OCI-LY1 (cell line): Measurements from ENCODE around the gene PPP2R2B.

Source experiments
- CTCF ChIP-seq: fragments of 200-600 bp; sonication (generic), shearing (Covaris generic); IDR thresholded peaks from 2 replicates; pipeline ENCODE4 v1.5.1; 2017; ENCODE audit warnings: mild to moderate bottlenecking, antibody characterized with exemption, low read length, moderate library complexity, mixed read lengths
- EZH2 ChIP-seq: fragments of 200-600 bp; sonication (generic), shearing (Covaris generic); IDR thresholded peaks from 2 replicates; pipeline ENCODE4 v1.8.0; 2017; ENCODE audit warnings: borderline replicate concordance, mixed run types, mild to moderate bottlenecking, antibody characterized with exemption, low read length, moderate library complexity, mixed read lengths

DNA sequence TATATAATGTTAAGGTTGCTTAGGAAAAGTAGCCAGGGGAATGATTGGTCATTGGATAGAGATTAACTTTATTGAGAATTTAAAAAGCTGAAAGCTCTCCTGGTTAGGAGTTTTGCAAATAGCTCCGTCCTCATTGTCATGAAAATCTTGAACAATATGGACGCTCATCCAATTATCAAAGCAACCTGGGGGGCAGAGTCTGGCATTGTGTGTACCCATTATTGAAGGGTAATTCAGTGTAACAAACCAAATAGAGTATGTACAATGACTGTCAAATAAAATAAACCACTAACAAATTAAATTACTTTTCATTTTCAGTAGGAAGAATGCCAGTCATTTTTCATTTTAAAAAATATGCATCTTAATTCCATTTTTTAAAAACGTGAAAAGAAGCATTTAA lies 218.6 kb downstream of the PPP2R2B start:
- TF ChIP-seq CTCF (no peak), EZH2 (no peak)
